ENCODE measurements around the gene KIF18B. TPM values are rescaled to one million over a fixed set of nuclear protein-coding genes. Genes with fewer than 3 reads are reported as not detected.

KIF18B gene
- total RNA-seq, 3 donors from 2014 or later (not counting 1 experiment from before 2014, with no cell fraction given) = 0.53 to 1.3 (median 1.1) TPM

- Histone ChIP-seq H3K9me3 (ENCODE audit: control insufficient read depth, insufficient read depth, low read length) (no peaks in the 10 kb centered on the region), H3K27ac (ENCODE audit: low read length) (no peak overlapping the region), H3K4me1 (ENCODE audit: control insufficient read depth, insufficient read depth, low read length) (peaks cover 4% of the 10 kb centered on the region), H3K4me3 (ENCODE audit: low read length) (no peak overlapping the region), H3K27me3 (ENCODE audit: control insufficient read depth, insufficient read depth, low read length) (peaks cover 5% of the 10 kb centered on the region), H3K36me3 (ENCODE audit: control insufficient read depth, insufficient read depth, low read length) (no peaks in the 10 kb centered on the region)
- Mint-ChIP-seq H3K27ac (no peak overlapping the region), H3K4me1 (peaks cover 4 to 5% of the 10 kb centered on the region in 2 donors), H3K9me3 (no peaks in the 10 kb centered on the region), H3K4me3 (no peak overlapping the region), H3K27me3 (ENCODE audit: low read depth in 2 of 2) (peaks cover 0 to 12% of the 10 kb centered on the region in 2 donors), H3K36me3 (no peaks in the 10 kb centered on the region)
- no peak for TF ChIP-seq CTCF (IDR thresholded peaks at IDR 0.05)
- DNase-seq (no peak), ATAC-seq (no peak)
- intact Hi-C loops (cut with micrococcal nuclease) = no loop called here
- 79% methylated on average over 11 of the region's 11 CpGs for WGBS (ENCODE audit: insufficient coverage)
These were observed 26.3 kb downstream of the KIF18B start for GRCh38 chr17:44921122-44921882.

GRCh38 chr17:44920565-44920940 is 27.0 kb downstream of the KIF18B start:
- Histone ChIP-seq H3K4me1 (ENCODE audit: control insufficient read depth, insufficient read depth, low read length) (peaks cover 4% of the 10 kb centered on the region), H3K36me3 (ENCODE audit: control insufficient read depth, insufficient read depth, low read length) (no peaks in the 10 kb centered on the region), H3K9me3 (ENCODE audit: control insufficient read depth, insufficient read depth, low read length) (no peaks in the 10 kb centered on the region), H3K27ac (ENCODE audit: low read length) (no peak overlapping the region), H3K4me3 (ENCODE audit: low read length) (no peak overlapping the region), H3K27me3 (ENCODE audit: control insufficient read depth, insufficient read depth, low read length) (peaks cover 5% of the 10 kb centered on the region)
- 63% methylated on average over 7 of the region's 7 CpGs for WGBS (ENCODE audit: insufficient coverage)
- no peaks in the 10 kb centered on the region for H3K36me3 Mint-ChIP-seq
- H3K4me3 Mint-ChIP-seq = no peak overlapping the region
- TF ChIP-seq CTCF (IDR thresholded peaks at IDR 0.05) = no peak
- H3K27me3 Mint-ChIP-seq (ENCODE audit: low read depth in 2 of 2) = peaks cover 0 to 17% of the 10 kb centered on the region in 2 donors
- intact Hi-C loops (cut with micrococcal nuclease) = loop anchor here (1.0 kb wide), 1 partner anchor 101 kb away; no protein-coding TSS in a partner anchor
- no peak overlapping the region for H3K27ac Mint-ChIP-seq
- DNase-seq = no peak
- no peaks in the 10 kb centered on the region for H3K9me3 Mint-ChIP-seq
- H3K4me1 Mint-ChIP-seq = peaks cover 4 to 5% of the 10 kb centered on the region in 2 donors
- ATAC-seq = no peak

GRCh38 chr17:44919885-44920564 is 27.5 kb downstream of the KIF18B start:
- ATAC-seq (peak; percentile 70 to 91 (median 88)), DNase-seq (peak; percentile 36 to 73)
- Histone ChIP-seq H3K27me3 (ENCODE audit: control insufficient read depth, insufficient read depth, low read length) (peaks cover 5% of the 10 kb centered on the region), H3K9me3 (ENCODE audit: control insufficient read depth, insufficient read depth, low read length) (no peaks in the 10 kb centered on the region), H3K27ac (ENCODE audit: low read length) (no peak overlapping the region), H3K4me1 (ENCODE audit: control insufficient read depth, insufficient read depth, low read length) (peaks cover 4% of the 10 kb centered on the region), H3K36me3 (ENCODE audit: control insufficient read depth, insufficient read depth, low read length) (no peaks in the 10 kb centered on the region), H3K4me3 (ENCODE audit: low read length) (no peak overlapping the region)
- TF ChIP-seq CTCF (IDR thresholded peaks at IDR 0.05) = peak; percentile 25
- no peak overlapping the region for H3K4me3 Mint-ChIP-seq
- 19% methylated on average over 9 of the region's 9 CpGs for WGBS (ENCODE audit: insufficient coverage)
- H3K27ac Mint-ChIP-seq = no peak overlapping the region
- H3K27me3 Mint-ChIP-seq (ENCODE audit: low read depth in 2 of 2) = peaks cover 0 to 18% of the 10 kb centered on the region in 2 donors
- H3K9me3 Mint-ChIP-seq = no peaks in the 10 kb centered on the region
- peaks cover 4 to 5% of the 10 kb centered on the region in 2 donors for H3K4me1 Mint-ChIP-seq
- H3K36me3 Mint-ChIP-seq = no peaks in the 10 kb centered on the region
- intact Hi-C loops (cut with micrococcal nuclease) = loop anchor here (1.0 kb wide), 1 partner anchor 101 kb away; no protein-coding TSS in a partner anchor

All from natural killer cell (primary cell).